PC-9 (cell line): ENCODE results near the gene LPCAT2.

Experiments
- CTCF ChIP-seq: fragments of 200-600 bp; sonication (generic); conservative IDR thresholded peaks from 2 replicates; pipeline ENCODE4 v1.6.1; 2017; ENCODE audit warnings: mixed run types, antibody characterized with exemption, mild to moderate bottlenecking, moderate library complexity
- EZH2 ChIP-seq: fragments of 200-600 bp; sonication (generic); IDR thresholded peaks from 2 replicates; pipeline ENCODE4 v1.8.0; 2017; ENCODE audit warnings: antibody characterized with exemption, low read depth

GRCh38 chr16:55494994-55495421 lies 13.9 kb upstream of the LPCAT2 start:
- TF ChIP-seq CTCF = no peak; the same call in 1 of the 2 replicates
- no peak for TF ChIP-seq EZH2
